ENCODE measurements around the gene CAPN13.

CAPN13 gene

GRCh38 chr2:30721668-30722647 is 85.3 kb downstream of the CAPN13 start:
- no peak for DNase-seq

GRCh38 chr2:30721241-30721640 is 86.0 kb downstream of the CAPN13 start:
- no peak for DNase-seq

GRCh38 chr2:30717081-30717650 is 90.1 kb downstream of the CAPN13 start:
- no peak for DNase-seq

- DNase-seq, result no peak
Observed at GRCh38 chr2:30716123-30716900, 90.9 kb downstream of the CAPN13 start.

- no peak for DNase-seq
Observed at GRCh38 chr2:30714811-30715709, 92.2 kb downstream of the CAPN13 start.

GRCh38 chr2:30713698-30714097 is 93.5 kb downstream of the CAPN13 start:
- no peak for DNase-seq

- DNase-seq, result peak; percentile 89
Observed at GRCh38 chr2:30711646-30712085, 95.6 kb downstream of the CAPN13 start.

- no peak for DNase-seq
Observed at GRCh38 chr2:30710461-30710860, 96.8 kb downstream of the CAPN13 start.

GRCh38 chr2:30710016-30710415 is 97.2 kb downstream of the CAPN13 start:
- no peak for DNase-seq

GRCh38 chr2:30709516-30709915 is 97.7 kb downstream of the CAPN13 start:
- DNase-seq, result no peak

- no peak for DNase-seq
Observed at GRCh38 chr2:30708491-30709290, 98.6 kb downstream of the CAPN13 start.

GRCh38 chr2:30707304-30707903 is 99.8 kb downstream of the CAPN13 start:
- DNase-seq, result no peak

GRCh38 chr2:30706534-30707303 is 100.5 kb downstream of the CAPN13 start:
- peak; percentile 81 for DNase-seq

GRCh38 chr2:30705711-30706533 is 101.3 kb downstream of the CAPN13 start:
- no peak for DNase-seq

- no peak for DNase-seq
Observed at GRCh38 chr2:30705056-30705455, 102.2 kb downstream of the CAPN13 start.

- no peak for DNase-seq
Observed at GRCh38 chr2:30704309-30705020, 102.8 kb downstream of the CAPN13 start.

GRCh38 chr2:30702694-30703093 is 104.6 kb downstream of the CAPN13 start:
- no peak for DNase-seq

GRCh38 chr2:30701782-30702181 is 105.5 kb downstream of the CAPN13 start:
- no peak for DNase-seq
